HG03064 (cell line): Measurements from ENCODE around the gene HOXB7.

Experiments used
- ATAC-seq: cut with Tn5 transposase; IDR thresholded peaks from one replicate; pipeline ENCODE4 v1.9.1; 2021; ENCODE audit warnings: low read depth; ENCODE audit not compliant: unreplicated experiment

HOXB7 gene

GRCh38 chr17:48624544-48625494, 14.0 kb upstream of the HOXB7 start:
- no peak for ATAC-seq

- ATAC-seq: no peak
Observed at GRCh38 chr17:48624118-48624517, 13.3 kb upstream of the HOXB7 start.

- ATAC-seq: no peak
Observed at GRCh38 chr17:48623583-48623982, 12.8 kb upstream of the HOXB7 start.

- no peak for ATAC-seq
Observed at GRCh38 chr17:48622857-48623256, 12.0 kb upstream of the HOXB7 start.

GRCh38 chr17:48621410-48622392, 10.9 kb upstream of the HOXB7 start:
- ATAC-seq: no peak

GRCh38 chr17:48620461-48621139, 9.8 kb upstream of the HOXB7 start:
- ATAC-seq: no peak

GRCh38 chr17:48619826-48620449, 9.1 kb upstream of the HOXB7 start:
- no peak for ATAC-seq

- ATAC-seq: no peak
Observed at GRCh38 chr17:48618256-48618896, 7.6 kb upstream of the HOXB7 start.

- ATAC-seq: no peak
Observed at GRCh38 chr17:48617471-48618255, 6.8 kb upstream of the HOXB7 start.

GRCh38 chr17:48616717-48617470, 6.1 kb upstream of the HOXB7 start:
- ATAC-seq: no peak

- no peak for ATAC-seq
Observed at GRCh38 chr17:48615963-48616716, 5.3 kb upstream of the HOXB7 start.

- no peak for ATAC-seq
Observed at GRCh38 chr17:48615047-48615962, 4.5 kb upstream of the HOXB7 start, which contains the start of gene HOXB8. TSS of gene HOXB8 (minus strand) at chr17:48615292. CDS start at chr17:48614704, 588 bp downstream.

- no peak for ATAC-seq
Observed at GRCh38 chr17:48613862-48614694, 3.3 kb upstream of the HOXB7 start.

- no peak for ATAC-seq
Observed at GRCh38 chr17:48612854-48613691, 2.3 kb upstream of the HOXB7 start.

- ATAC-seq: no peak
Observed at GRCh38 chr17:48612456-48612853, 1.6 kb upstream of the HOXB7 start.
